ENCODE results near the gene ATG5.

ATG5 gene

GRCh38 chr6:106163446-106163965, 162.1 kb downstream of the ATG5 start:
- Histone ChIP-seq H3K79me2 (ENCODE audit: control insufficient read depth, insufficient read depth, low read length) (no peaks in the 10 kb centered on the region), H4K5ac (ENCODE audit: low read length) (no peak overlapping the region), H3K4me1 (ENCODE audit: control insufficient read depth, low read depth, low read length) (peaks cover 7% of the 10 kb centered on the region), H3K36me3 (ENCODE audit: control insufficient read depth, insufficient read depth, low read length) (no peaks in the 10 kb centered on the region), H2BK15ac (replicated peaks; ENCODE audit: low read depth) (no peak overlapping the region), H3K27me3 (ENCODE audit: insufficient read depth, low read length, poor library complexity) (no peaks in the 10 kb centered on the region), H2BK120ac (ENCODE audit: low read depth, low read length) (no peak overlapping the region), H2BK5ac (ENCODE audit: low read length) (no peak overlapping the region), H3K9ac (ENCODE audit: low read length) (no peak overlapping the region), H4K8ac (ENCODE audit: low read depth, low read length) (no peak overlapping the region), H3K4me2 (ENCODE audit: low read length) (no peak overlapping the region), H3K27ac (ENCODE audit: low read depth, low read length) (no peak overlapping the region), H2AK5ac (ENCODE audit: low read length) (no peak overlapping the region), H3K18ac (ENCODE audit: low read length) (no peak overlapping the region), H3K79me1 (ENCODE audit: low read length) (no peaks in the 10 kb centered on the region), H3K56ac (ENCODE audit: low read length) (peak overlapping the region; percentile 62), H3K23ac (ENCODE audit: low read length) (no peak overlapping the region), H3K4me3 (ENCODE audit: low read length) (no peak overlapping the region), H3K4ac (ENCODE audit: low read depth, low read length) (no peak overlapping the region)
- no CpG with 5 or more reads among the region's 7 CpGs for WGBS (ENCODE audit: extremely low coverage, insufficient coverage, low lambda C conversion rate)
- peak; percentile 57 for DNase-seq

DNA sequence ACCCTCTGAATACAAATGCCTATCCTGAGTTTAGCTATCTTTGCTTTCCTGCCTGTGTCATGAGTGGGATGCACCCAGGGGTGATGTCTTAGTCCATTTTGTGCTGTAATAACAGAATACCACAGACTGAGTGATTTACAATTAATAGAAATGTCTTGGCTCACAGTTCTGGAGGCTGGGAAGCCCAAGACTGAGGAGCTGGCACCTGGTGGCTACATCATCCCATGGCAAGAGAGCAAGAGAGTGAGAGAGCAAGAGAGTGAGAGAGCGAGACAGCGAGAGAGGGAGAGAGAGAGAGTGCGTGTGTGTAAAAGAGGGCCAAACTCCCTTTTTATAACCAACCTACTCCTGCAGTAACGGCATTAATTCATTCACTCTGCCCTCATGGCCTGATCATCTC, 162.6 kb downstream of the ATG5 start:
- Histone ChIP-seq H3K56ac (ENCODE audit: low read length) (no peak overlapping the region), H3K4me1 (ENCODE audit: control insufficient read depth, low read depth, low read length) (peaks cover 7% of the 10 kb centered on the region), H3K27me3 (ENCODE audit: insufficient read depth, low read length, poor library complexity) (no peaks in the 10 kb centered on the region), H2BK5ac (ENCODE audit: low read length) (no peak overlapping the region), H3K4ac (ENCODE audit: low read depth, low read length) (no peak overlapping the region), H4K5ac (ENCODE audit: low read length) (no peak overlapping the region), H2AK5ac (ENCODE audit: low read length) (no peak overlapping the region), H3K23ac (ENCODE audit: low read length) (no peak overlapping the region), H2BK120ac (ENCODE audit: low read depth, low read length) (no peak overlapping the region), H4K8ac (ENCODE audit: low read depth, low read length) (no peak overlapping the region), H3K79me1 (ENCODE audit: low read length) (no peaks in the 10 kb centered on the region), H3K27ac (ENCODE audit: low read depth, low read length) (no peak overlapping the region), H3K9ac (ENCODE audit: low read length) (no peak overlapping the region), H3K4me3 (ENCODE audit: low read length) (no peak overlapping the region), H3K79me2 (ENCODE audit: control insufficient read depth, insufficient read depth, low read length) (no peaks in the 10 kb centered on the region), H3K18ac (ENCODE audit: low read length) (no peak overlapping the region), H2BK15ac (replicated peaks; ENCODE audit: low read depth) (no peak overlapping the region), H3K4me2 (ENCODE audit: low read length) (no peak overlapping the region), H3K36me3 (ENCODE audit: control insufficient read depth, insufficient read depth, low read length) (no peaks in the 10 kb centered on the region)
- no peak for DNase-seq
- WGBS (ENCODE audit: extremely low coverage, insufficient coverage, low lambda C conversion rate), result no CpG with 5 or more reads among the region's 4 CpGs

- Histone ChIP-seq H3K4me3 (ENCODE audit: low read length) (no peak overlapping the region), H3K9ac (ENCODE audit: low read length) (no peak overlapping the region), H2AK5ac (ENCODE audit: low read length) (no peak overlapping the region), H3K79me2 (ENCODE audit: control insufficient read depth, insufficient read depth, low read length) (no peaks in the 10 kb centered on the region), H4K5ac (ENCODE audit: low read length) (no peak overlapping the region), H3K56ac (ENCODE audit: low read length) (no peak overlapping the region), H2BK15ac (replicated peaks; ENCODE audit: low read depth) (no peak overlapping the region), H3K79me1 (ENCODE audit: low read length) (no peaks in the 10 kb centered on the region), H3K18ac (ENCODE audit: low read length) (no peak overlapping the region), H3K36me3 (ENCODE audit: control insufficient read depth, insufficient read depth, low read length) (no peaks in the 10 kb centered on the region), H4K8ac (ENCODE audit: low read depth, low read length) (no peak overlapping the region), H3K23ac (ENCODE audit: low read length) (no peak overlapping the region), H3K4me1 (ENCODE audit: control insufficient read depth, low read depth, low read length) (peaks cover 7% of the 10 kb centered on the region), H2BK5ac (ENCODE audit: low read length) (no peak overlapping the region), H2BK120ac (ENCODE audit: low read depth, low read length) (no peak overlapping the region), H3K4me2 (ENCODE audit: low read length) (no peak overlapping the region), H3K27ac (ENCODE audit: low read depth, low read length) (no peak overlapping the region), H3K4ac (ENCODE audit: low read depth, low read length) (no peak overlapping the region), H3K27me3 (ENCODE audit: insufficient read depth, low read length, poor library complexity) (no peaks in the 10 kb centered on the region)
- no CpG with 5 or more reads among the region's 2 CpGs for WGBS (ENCODE audit: extremely low coverage, insufficient coverage, low lambda C conversion rate)
- DNase-seq, result no peak
Observed at GRCh38 chr6:106161893-106162292, 163.7 kb downstream of the ATG5 start.

DNA sequence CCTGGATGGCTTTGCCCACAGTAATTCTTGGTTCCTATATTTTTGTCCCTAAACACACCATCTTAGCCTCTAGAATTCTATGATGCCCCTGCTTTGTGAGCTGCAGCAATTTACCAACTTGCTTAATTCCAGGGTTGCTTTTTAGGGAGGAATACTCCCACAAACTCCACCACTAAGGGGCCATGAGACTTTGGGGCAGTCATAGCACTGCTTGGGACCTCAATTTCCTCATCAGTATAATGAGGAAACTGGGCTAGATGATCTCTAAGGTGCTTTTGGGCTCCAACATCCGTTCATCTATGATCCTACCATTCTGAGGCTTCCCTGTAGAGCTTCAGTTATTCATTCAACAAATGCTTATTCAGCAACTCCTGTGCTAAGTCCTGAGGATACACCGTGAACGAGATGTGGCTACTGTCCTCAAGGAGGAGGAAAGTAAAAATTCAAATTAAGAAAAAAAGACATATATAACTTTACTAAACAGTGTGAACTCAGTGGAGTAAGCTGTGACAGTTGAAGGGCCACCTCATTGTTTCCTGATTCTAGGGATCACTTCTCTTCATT, 164.2 kb downstream of the ATG5 start:
- Histone ChIP-seq H3K4me2 (ENCODE audit: low read length) (no peak overlapping the region), H2BK120ac (ENCODE audit: low read depth, low read length) (no peak overlapping the region), H3K4me1 (ENCODE audit: control insufficient read depth, low read depth, low read length) (peaks cover 7% of the 10 kb centered on the region), H2AK5ac (ENCODE audit: low read length) (no peak overlapping the region), H3K9ac (ENCODE audit: low read length) (no peak overlapping the region), H2BK15ac (replicated peaks; ENCODE audit: low read depth) (no peak overlapping the region), H3K27ac (ENCODE audit: low read depth, low read length) (no peak overlapping the region), H3K18ac (ENCODE audit: low read length) (no peak overlapping the region), H3K4me3 (ENCODE audit: low read length) (no peak overlapping the region), H3K36me3 (ENCODE audit: control insufficient read depth, insufficient read depth, low read length) (no peaks in the 10 kb centered on the region), H4K8ac (ENCODE audit: low read depth, low read length) (no peak overlapping the region), H3K79me2 (ENCODE audit: control insufficient read depth, insufficient read depth, low read length) (no peaks in the 10 kb centered on the region), H3K4ac (ENCODE audit: low read depth, low read length) (no peak overlapping the region), H3K23ac (ENCODE audit: low read length) (no peak overlapping the region), H4K5ac (ENCODE audit: low read length) (no peak overlapping the region), H3K27me3 (ENCODE audit: insufficient read depth, low read length, poor library complexity) (no peaks in the 10 kb centered on the region), H3K56ac (ENCODE audit: low read length) (no peak overlapping the region), H3K79me1 (ENCODE audit: low read length) (no peaks in the 10 kb centered on the region), H2BK5ac (ENCODE audit: low read length) (no peak overlapping the region)
- DNase-seq, result no peak
- WGBS (ENCODE audit: extremely low coverage, insufficient coverage, low lambda C conversion rate), result no CpG with 5 or more reads among the region's 3 CpGs

DNA sequence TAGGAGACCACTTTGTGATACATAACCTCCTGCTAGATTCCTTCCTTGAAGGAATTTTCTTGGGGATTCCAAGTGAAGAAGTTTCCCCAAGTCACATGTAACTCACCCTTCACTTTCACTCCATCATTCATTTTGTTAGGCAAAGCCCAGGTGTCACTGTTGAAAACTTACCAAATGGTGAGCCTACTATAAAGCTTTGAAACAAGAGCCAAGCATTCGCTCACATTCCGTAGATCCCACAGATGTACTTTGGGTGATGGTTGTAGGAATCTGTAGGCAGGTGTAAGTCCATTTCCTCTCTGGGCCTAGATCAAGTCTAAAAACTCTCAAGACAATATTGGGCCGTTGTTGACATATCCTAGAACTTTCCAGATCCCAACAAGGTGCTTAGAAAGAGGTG, 165.4 kb downstream of the ATG5 start:
- H3K79me2 ChIP-seq (ENCODE audit: control insufficient read depth, insufficient read depth, low read length), result no peaks in the 10 kb centered on the region
- no peak overlapping the region for H3K27ac ChIP-seq (ENCODE audit: low read depth, low read length)
- no peak overlapping the region for H4K5ac ChIP-seq (ENCODE audit: low read length)
- no peak overlapping the region for H3K9ac ChIP-seq (ENCODE audit: low read length)
- WGBS (ENCODE audit: extremely low coverage, insufficient coverage, low lambda C conversion rate), result no CpG with 5 or more reads among the region's 3 CpGs
- no peak overlapping the region for H3K18ac ChIP-seq (ENCODE audit: low read length)
- no peaks in the 10 kb centered on the region for H3K79me1 ChIP-seq (ENCODE audit: low read length)
- no peaks in the 10 kb centered on the region for H3K27me3 ChIP-seq (ENCODE audit: insufficient read depth, low read length, poor library complexity)
- no peak overlapping the region for H4K8ac ChIP-seq (ENCODE audit: low read depth, low read length)
- H3K4me3 ChIP-seq (ENCODE audit: low read length), result no peak overlapping the region
- H3K36me3 ChIP-seq (ENCODE audit: control insufficient read depth, insufficient read depth, low read length), result no peaks in the 10 kb centered on the region
- H2AK5ac ChIP-seq (ENCODE audit: low read length), result no peak overlapping the region
- H3K23ac ChIP-seq (ENCODE audit: low read length), result no peak overlapping the region
- H3K56ac ChIP-seq (ENCODE audit: low read length), result no peak overlapping the region
- H3K4ac ChIP-seq (ENCODE audit: low read depth, low read length), result no peak overlapping the region
- H3K4me1 ChIP-seq (ENCODE audit: control insufficient read depth, low read depth, low read length), result peaks cover 9% of the 10 kb centered on the region
- no peak overlapping the region for H3K4me2 ChIP-seq (ENCODE audit: low read length)
- no peak overlapping the region for H2BK5ac ChIP-seq (ENCODE audit: low read length)
- no peak for DNase-seq
- no peak overlapping the region for H2BK15ac ChIP-seq (replicated peaks; ENCODE audit: low read depth)
- H2BK120ac ChIP-seq (ENCODE audit: low read depth, low read length), result no peak overlapping the region

GRCh38 chr6:106159531-106159940, 166.0 kb downstream of the ATG5 start:
- Histone ChIP-seq H3K4me2 (ENCODE audit: low read length) (no peak overlapping the region), H3K4me3 (ENCODE audit: low read length) (no peak overlapping the region), H3K56ac (ENCODE audit: low read length) (no peak overlapping the region), H3K79me1 (ENCODE audit: low read length) (no peaks in the 10 kb centered on the region), H3K9ac (ENCODE audit: low read length) (no peak overlapping the region), H3K4ac (ENCODE audit: low read depth, low read length) (no peak overlapping the region), H2BK5ac (ENCODE audit: low read length) (no peak overlapping the region), H3K27ac (ENCODE audit: low read depth, low read length) (no peak overlapping the region), H2BK120ac (ENCODE audit: low read depth, low read length) (no peak overlapping the region), H3K36me3 (ENCODE audit: control insufficient read depth, insufficient read depth, low read length) (no peaks in the 10 kb centered on the region), H3K23ac (ENCODE audit: low read length) (no peak overlapping the region), H4K5ac (ENCODE audit: low read length) (no peak overlapping the region), H3K27me3 (ENCODE audit: insufficient read depth, low read length, poor library complexity) (no peaks in the 10 kb centered on the region), H2AK5ac (ENCODE audit: low read length) (peak overlapping the region; percentile 45), H2BK15ac (replicated peaks; ENCODE audit: low read depth) (no peak overlapping the region), H3K79me2 (ENCODE audit: control insufficient read depth, insufficient read depth, low read length) (no peaks in the 10 kb centered on the region), H3K18ac (ENCODE audit: low read length) (no peak overlapping the region), H3K4me1 (ENCODE audit: control insufficient read depth, low read depth, low read length) (peaks cover 12% of the 10 kb centered on the region), H4K8ac (ENCODE audit: low read depth, low read length) (no peak overlapping the region)
- no CpG with 5 or more reads among the region's 5 CpGs for WGBS (ENCODE audit: extremely low coverage, insufficient coverage, low lambda C conversion rate)
- DNase-seq, result no peak
